CD14-positive monocyte (primary cell): ENCODE measurements around the gene EYS. TPM values are rescaled to one million over a fixed set of nuclear protein-coding genes. Genes with fewer than 3 reads are reported as not detected.

Source experiments
- DNase-seq, 3 donors: peaks; one replicate each; pipeline ENCODE4 v3.0.0-alpha.2; 2011 to 2022
- H2AFZ ChIP-seq: 2 replicates; pipeline ENCODE4 v1.6.0; 2012; ENCODE audit warnings: mild to moderate bottlenecking, low read depth, low read length, inconsistent platforms; ENCODE audit not compliant: insufficient read depth, poor library complexity, severe bottlenecking
- H3K27ac ChIP-seq, 2 donors: 1 replicate in 1 of 2; 2 replicates in 1 of 2; pipeline ENCODE4 v1.5.1; 2012 to 2013; ENCODE audit warnings: low read length in 2 of 2, control low read depth in 1 of 2, inconsistent platforms in 1 of 2, low read depth in 1 of 2, mild to moderate bottlenecking in 1 of 2
- H3K27me3 ChIP-seq, 2 donors: one replicate each; pipeline versions ENCODE4 v1.6.0 to v1.6.1; 2011 to 2013; ENCODE audit warnings: low read length in 2 of 2; ENCODE audit not compliant: control insufficient read depth in 2 of 2, insufficient read depth in 2 of 2
- H3K36me3 ChIP-seq, 2 donors: replicated peaks in 1 of 2; 1 replicate in 1 of 2; 2 replicates in 1 of 2; pipeline versions ENCODE4 v1.5.1 to v1.6.1; 2012 to 2013; ENCODE audit warnings: low read length in 2 of 2, control low read depth in 1 of 2, inconsistent platforms in 1 of 2, mild to moderate bottlenecking in 1 of 2; ENCODE audit not compliant: insufficient read depth in 2 of 2, control insufficient read depth in 1 of 2
- H3K4me1 ChIP-seq, 2 donors: 1 replicate in 1 of 2; 2 replicates in 1 of 2; pipeline versions ENCODE4 v1.5.1 to v1.6.1; 2012 to 2013; ENCODE audit warnings: low read length in 2 of 2, control low read depth in 1 of 2, inconsistent platforms in 1 of 2, mild to moderate bottlenecking in 1 of 2, moderate library complexity in 1 of 2; ENCODE audit not compliant: insufficient read depth in 2 of 2, control insufficient read depth in 1 of 2
- H3K4me2 ChIP-seq: replicated peaks from 2 replicates; pipeline ENCODE3; 2012; ENCODE audit warnings: low read length, moderate library complexity, mild to moderate bottlenecking; ENCODE audit not compliant: poor library complexity, severe bottlenecking; ENCODE audit errors: extremely low read depth
- H3K4me3 ChIP-seq, 3 experiments: fragments of 200-600 bp in 1 of 3; sonication (generic) in 1 of 3; replicated peaks in 1 of 3; 1 replicate in 2 of 3; 2 replicates in 1 of 3; pipeline ENCODE4 v1.5.1; 2011 to 2013; ENCODE audit warnings: low read length in 3 of 3, mild to moderate bottlenecking in 3 of 3, control low read depth in 2 of 3, low read depth in 2 of 3, inconsistent platforms in 1 of 3, moderate library complexity in 1 of 3
- H3K79me2 ChIP-seq: 2 replicates; pipeline ENCODE4 v1.6.0; 2012; ENCODE audit warnings: mild to moderate bottlenecking, control low read depth, inconsistent platforms, low read length, moderate library complexity; ENCODE audit not compliant: insufficient read depth
- H3K9ac ChIP-seq: 2 replicates; pipeline ENCODE4 v1.6.0; 2017; ENCODE audit warnings: low read length, mild to moderate bottlenecking; ENCODE audit not compliant: insufficient read depth, poor library complexity, severe bottlenecking
- H3K9me3 ChIP-seq, 2 donors: replicated peaks in 1 of 2; 1 replicate in 1 of 2; 2 replicates in 1 of 2; pipeline versions ENCODE4 v1.5.1 to v1.6.1; 2012 to 2013; ENCODE audit warnings: low read length in 2 of 2, control low read depth in 1 of 2; ENCODE audit not compliant: control insufficient read depth in 1 of 2, insufficient read depth in 1 of 2
- H4K20me1 ChIP-seq: 2 replicates; pipeline ENCODE4 v1.6.0; 2012; ENCODE audit warnings: mild to moderate bottlenecking, low read length, control low read depth, moderate library complexity; ENCODE audit not compliant: insufficient read depth
- H3K27ac Mint-ChIP-seq, 7 donors: one replicate each; pipeline ENCODE4 v1.8.0; 2020; ENCODE audit warnings: mild to moderate bottlenecking in 7 of 7, mixed read lengths in 7 of 7, moderate library complexity in 6 of 7, inconsistent platforms in 2 of 7
- H3K27me3 Mint-ChIP-seq, 3 donors: one replicate each; pipeline ENCODE4 v1.8.0; 2021 to 2022; ENCODE audit warnings: low read depth in 3 of 3, mild to moderate bottlenecking in 3 of 3, mixed read lengths in 3 of 3, moderate library complexity in 3 of 3, inconsistent platforms in 1 of 3
- H3K36me3 Mint-ChIP-seq, 2 donors: one replicate each; pipeline ENCODE4 v1.8.0; 2020; ENCODE audit warnings: mixed read lengths in 2 of 2, inconsistent platforms in 1 of 2, mild to moderate bottlenecking in 1 of 2
- H3K4me1 Mint-ChIP-seq: one replicate; pipeline ENCODE4 v1.8.0; 2020; ENCODE audit warnings: mild to moderate bottlenecking, mixed read lengths
- H3K4me3 Mint-ChIP-seq, 2 donors: one replicate each; pipeline ENCODE4 v1.8.0; 2020; ENCODE audit warnings: mild to moderate bottlenecking in 2 of 2, mixed read lengths in 2 of 2, moderate library complexity in 1 of 2
- H3K9me3 Mint-ChIP-seq, 7 donors: one replicate each; pipeline ENCODE4 v1.8.0; 2020 to 2022; ENCODE audit warnings: mixed read lengths in 7 of 7, mild to moderate bottlenecking in 6 of 7, moderate library complexity in 6 of 7, inconsistent platforms in 2 of 7
- WGBS: methylation state at CpG from one replicate; pipeline ENCODE4 v1.1.5; 2013; ENCODE audit warnings: missing lambda C conversion rate; ENCODE audit not compliant: insufficient coverage; 5-methylcytosine and 5-hydroxymethylcytosine counted together
- intact Hi-C, 2 donors: fragments of 100-400 bp; cut with micrococcal nuclease; formaldehyde crosslinking; loops; one replicate each; pipeline versions ENCODE4 v1.15.0 to v1.15.1; 2023
- polyA plus RNA-seq, 3 donors: library from polyadenylated mRNA; depleted of rRNA in 1 of 3; unstranded in 2 of 3; stranded (reverse) in 1 of 3; fragments of 300-500 nt in 2 of 3; fragments of >200 nt in 1 of 3; fragmentation: Illumina TruSeq in 2 of 3; gene quantifications; 1 replicate in 2 of 3; 2 replicates in 1 of 3; pipeline ENCODE4 v1.2.3, GENCODE V29; 2012 to 2021
- TF ChIP-seq, protein P1 (sequence below): fragments of 200-600 bp; IDR thresholded peaks from one replicate; pipeline ENCODE4 v1.8.0; 2022; ENCODE audit warnings: antibody characterized with exemption, mild to moderate bottlenecking

Gene EYS
- polyA plus RNA-seq, 3 donors = 0.01 to 0.03 TPM; not detected in 1

GRCh38 chr6:64090352-64090751 lies 1616.7 kb downstream of the EYS start:
- H3K9me3 ChIP-seq = peaks cover 4 to 7% of the 10 kb centered on the region in 2 donors
- TF ChIP-seq, protein P1, sequence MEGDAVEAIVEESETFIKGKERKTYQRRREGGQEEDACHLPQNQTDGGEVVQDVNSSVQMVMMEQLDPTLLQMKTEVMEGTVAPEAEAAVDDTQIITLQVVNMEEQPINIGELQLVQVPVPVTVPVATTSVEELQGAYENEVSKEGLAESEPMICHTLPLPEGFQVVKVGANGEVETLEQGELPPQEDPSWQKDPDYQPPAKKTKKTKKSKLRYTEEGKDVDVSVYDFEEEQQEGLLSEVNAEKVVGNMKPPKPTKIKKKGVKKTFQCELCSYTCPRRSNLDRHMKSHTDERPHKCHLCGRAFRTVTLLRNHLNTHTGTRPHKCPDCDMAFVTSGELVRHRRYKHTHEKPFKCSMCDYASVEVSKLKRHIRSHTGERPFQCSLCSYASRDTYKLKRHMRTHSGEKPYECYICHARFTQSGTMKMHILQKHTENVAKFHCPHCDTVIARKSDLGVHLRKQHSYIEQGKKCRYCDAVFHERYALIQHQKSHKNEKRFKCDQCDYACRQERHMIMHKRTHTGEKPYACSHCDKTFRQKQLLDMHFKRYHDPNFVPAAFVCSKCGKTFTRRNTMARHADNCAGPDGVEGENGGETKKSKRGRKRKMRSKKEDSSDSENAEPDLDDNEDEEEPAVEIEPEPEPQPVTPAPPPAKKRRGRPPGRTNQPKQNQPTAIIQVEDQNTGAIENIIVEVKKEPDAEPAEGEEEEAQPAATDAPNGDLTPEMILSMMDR = no peak
- H3K4me2 ChIP-seq = no peak overlapping the region
- intact Hi-C loops = no loop called here
- peaks cover 3 to 18% (median 10%) of the 10 kb centered on the region in 7 donors for H3K9me3 Mint-ChIP-seq
- DNase-seq = no peak
- H3K27me3 ChIP-seq = no peaks in the 10 kb centered on the region
- no CpG with 5 or more reads among the region's 2 CpGs for WGBS
- no peak overlapping the region for H3K4me3 ChIP-seq
- H3K27ac Mint-ChIP-seq = no peak overlapping the region
- no peaks in the 10 kb centered on the region for H3K4me1 Mint-ChIP-seq
- H3K36me3 ChIP-seq = no peaks in the 10 kb centered on the region
- H3K4me1 ChIP-seq = no peaks in the 10 kb centered on the region
- no peaks in the 10 kb centered on the region for H3K79me2 ChIP-seq
- no peaks in the 10 kb centered on the region for H3K36me3 Mint-ChIP-seq
- no peak overlapping the region for H2AFZ ChIP-seq
- no peaks in the 10 kb centered on the region for H3K27me3 Mint-ChIP-seq
- no peaks in the 10 kb centered on the region for H4K20me1 ChIP-seq
- no peak overlapping the region for H3K9ac ChIP-seq
- H3K4me3 Mint-ChIP-seq = no peak overlapping the region
- H3K27ac ChIP-seq = no peak overlapping the region

- TF ChIP-seq, protein P1 = no peak
- no peak overlapping the region for H2AFZ ChIP-seq
- WGBS = 86% methylated on average over 1 of the region's 13 CpGs
- H4K20me1 ChIP-seq = no peaks in the 10 kb centered on the region
- no peak overlapping the region for H3K27ac ChIP-seq
- Mint-ChIP-seq H3K27ac (peak overlapping the region in 1 of 7 donors; percentile 48), H3K36me3 (no peaks in the 10 kb centered on the region), H3K27me3 (no peaks in the 10 kb centered on the region), H3K4me1 (no peaks in the 10 kb centered on the region), H3K9me3 (peaks cover 0 to 8% (median 0%) of the 10 kb centered on the region in 7 donors), H3K4me3 (no peak overlapping the region)
- H3K4me3 ChIP-seq = no peak overlapping the region
- H3K4me2 ChIP-seq = no peak overlapping the region
- H3K27me3 ChIP-seq = no peaks in the 10 kb centered on the region
- intact Hi-C loops = no loop called here
- H3K9me3 ChIP-seq = peaks cover 0 to 5% of the 10 kb centered on the region in 2 donors
- no peak overlapping the region for H3K9ac ChIP-seq
- no peaks in the 10 kb centered on the region for H3K36me3 ChIP-seq
- no peak for DNase-seq
- no peaks in the 10 kb centered on the region for H3K4me1 ChIP-seq
- no peaks in the 10 kb centered on the region for H3K79me2 ChIP-seq
These were observed 1621.9 kb downstream of the EYS start for GRCh38 chr6:64085126-64085525.
